GM10847 (cell line): ENCODE data around the gene GALNT18.

Experiments
- POLR2A ChIP-seq: IDR thresholded peaks from 2 replicates; pipeline ENCODE4 v1.6.1; 2011; ENCODE audit not compliant: insufficient read length; ENCODE audit errors: extremely low read depth

The GALNT18 gene

GRCh38 chr11:11441091-11441490, 180.7 kb downstream of the GALNT18 start:
- TF ChIP-seq POLR2A = no peak

- no peak for TF ChIP-seq POLR2A
Measured at GRCh38 chr11:11440144-11440543, 181.7 kb downstream of the GALNT18 start.

DNA sequence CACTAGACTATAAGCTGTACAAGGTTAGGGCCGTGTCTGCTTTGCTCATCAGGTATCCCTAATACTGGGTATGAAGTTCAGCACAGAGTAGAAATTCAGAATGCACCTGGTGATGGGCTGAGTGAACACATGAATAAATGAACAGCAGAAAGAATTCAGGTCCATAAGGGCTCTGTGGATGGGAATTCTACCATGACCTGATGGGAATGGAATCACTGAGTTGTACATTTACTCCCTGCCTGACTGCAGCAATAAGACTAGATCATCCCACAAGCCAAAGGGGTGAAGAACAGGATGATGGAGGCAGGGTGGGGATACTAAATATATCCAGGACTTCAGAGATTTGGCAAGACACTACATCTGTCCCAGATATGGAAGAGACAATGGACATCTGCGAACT, 182.2 kb downstream of the GALNT18 start:
- no peak for TF ChIP-seq POLR2A

DNA sequence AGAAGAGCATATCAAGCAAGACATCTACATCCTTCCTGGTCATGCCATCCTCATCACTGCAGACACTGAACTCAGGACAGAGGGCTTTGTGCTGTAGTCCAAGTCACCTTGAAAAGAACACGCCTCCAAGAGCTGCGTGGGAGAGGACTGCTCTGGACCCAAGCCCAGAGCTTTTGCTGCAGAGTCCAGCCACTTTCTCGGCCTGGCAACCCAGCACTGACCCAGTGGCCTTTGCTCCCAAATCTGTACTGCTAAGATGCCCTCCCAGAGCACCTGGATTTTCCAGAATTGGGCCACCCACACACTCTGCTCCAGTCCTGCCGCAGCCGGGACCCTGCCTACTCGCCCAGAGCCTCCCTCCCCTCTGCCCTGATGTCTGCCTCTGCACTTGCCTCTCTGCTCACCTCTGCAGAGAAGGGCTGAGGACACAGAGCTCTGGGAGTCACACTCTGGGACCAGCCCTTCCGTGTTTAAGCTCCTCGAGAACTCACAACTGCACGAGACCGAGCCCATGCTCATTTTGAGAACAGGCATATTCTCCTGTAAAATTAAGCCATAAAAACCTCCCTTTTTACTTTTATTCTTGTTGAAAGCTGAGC, 185.0 kb downstream of the GALNT18 start:
- TF ChIP-seq POLR2A = no peak

GRCh38 chr11:11435635-11436034, 186.2 kb downstream of the GALNT18 start:
- TF ChIP-seq POLR2A = no peak

DNA sequence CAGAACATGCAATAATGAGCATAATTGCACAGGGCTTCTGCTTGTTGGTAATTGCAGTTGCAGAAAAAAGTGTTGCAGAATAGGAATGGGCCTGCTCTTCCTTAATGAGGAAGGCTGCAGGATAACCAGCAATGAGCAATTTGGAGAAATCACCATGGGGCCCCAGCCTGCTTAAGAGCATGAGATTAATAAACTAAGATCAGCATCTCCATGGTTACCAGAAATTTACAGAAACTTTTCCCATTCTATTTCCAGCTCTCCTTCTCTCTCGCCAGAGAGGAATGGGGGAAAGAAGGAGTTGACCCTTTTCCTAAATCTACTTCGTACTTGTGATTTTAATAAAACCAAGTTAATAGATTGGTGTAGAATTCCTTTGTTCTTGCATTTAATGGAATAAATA, 187.8 kb downstream of the GALNT18 start:
- TF ChIP-seq POLR2A = no peak

DNA sequence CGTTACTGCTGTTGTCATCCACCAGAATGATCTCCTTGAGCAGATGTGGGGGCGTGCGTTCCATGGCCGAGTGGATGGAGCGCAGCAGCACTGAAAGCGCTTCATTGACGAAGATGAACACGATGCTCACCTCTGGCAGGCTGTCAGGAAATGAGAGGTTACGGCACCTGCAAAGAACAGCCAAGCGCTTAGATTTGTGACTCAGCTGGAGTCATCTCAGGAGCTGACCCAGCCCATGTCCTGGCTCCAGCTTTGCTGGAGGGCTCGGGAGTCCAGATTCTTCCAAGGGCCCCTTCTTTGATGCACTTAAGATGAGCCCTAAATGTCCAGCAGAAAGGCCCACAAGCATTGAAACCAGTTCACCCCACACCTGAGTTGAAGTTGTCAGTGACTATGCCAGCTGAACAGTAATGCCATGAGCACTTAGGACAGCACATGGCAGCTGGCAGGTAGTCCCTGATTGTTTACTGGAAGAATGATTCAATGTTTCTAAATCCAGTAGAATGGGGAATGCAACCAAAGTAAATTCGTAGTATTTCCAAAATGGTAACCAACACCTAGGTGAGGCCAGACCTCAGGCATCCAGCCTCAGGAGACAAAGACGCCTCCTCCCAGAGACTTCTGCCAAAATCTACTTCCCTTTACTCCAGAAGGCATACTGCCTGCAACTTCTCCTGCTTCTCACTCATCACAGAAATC, 189.0 kb downstream of the GALNT18 start:
- TF ChIP-seq POLR2A = no peak

- TF ChIP-seq POLR2A = no peak
Measured at GRCh38 chr11:11430431-11430830, 191.4 kb downstream of the GALNT18 start.

DNA sequence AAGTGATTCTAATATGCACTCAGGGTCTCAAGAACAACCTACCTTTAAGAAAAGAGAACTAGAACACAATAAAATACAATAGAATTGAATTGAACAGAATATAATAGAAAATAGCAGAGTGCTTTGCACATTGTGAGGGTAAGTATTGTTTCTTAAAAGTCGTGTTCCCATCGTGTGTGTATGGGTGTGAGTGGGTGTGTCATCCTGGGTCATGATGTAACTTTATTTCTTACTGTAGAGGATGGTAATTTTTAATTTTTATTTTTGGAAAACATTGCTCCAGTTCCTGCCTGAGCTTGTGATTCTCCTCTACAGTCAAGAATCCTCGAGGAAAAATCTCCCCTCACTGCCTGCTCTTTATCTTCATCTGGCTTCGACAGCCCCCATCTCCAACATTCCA, 193.1 kb downstream of the GALNT18 start:
- TF ChIP-seq POLR2A = no peak

DNA sequence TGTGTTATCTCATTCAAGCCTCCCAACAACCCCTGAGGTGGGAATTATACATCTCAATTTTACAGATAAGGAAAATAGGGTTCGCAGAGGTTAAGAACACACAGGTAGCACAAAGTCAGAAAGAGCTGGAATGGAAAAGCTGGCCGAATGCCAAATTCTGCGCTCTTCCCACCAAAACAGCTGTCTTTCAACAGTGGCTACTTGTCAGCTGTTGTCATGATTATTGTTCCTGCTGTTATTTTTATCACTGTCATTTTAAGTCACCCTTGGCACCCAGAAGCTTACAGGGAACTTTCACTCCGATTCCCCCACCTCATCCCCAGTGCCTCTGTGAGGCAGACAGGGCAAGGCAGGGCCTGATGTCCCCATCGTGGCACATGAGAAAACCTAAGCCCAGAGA, 194.3 kb downstream of the GALNT18 start:
- no peak for TF ChIP-seq POLR2A

- no peak for TF ChIP-seq POLR2A
Measured at GRCh38 chr11:11427140-11427539, 194.7 kb downstream of the GALNT18 start.

DNA sequence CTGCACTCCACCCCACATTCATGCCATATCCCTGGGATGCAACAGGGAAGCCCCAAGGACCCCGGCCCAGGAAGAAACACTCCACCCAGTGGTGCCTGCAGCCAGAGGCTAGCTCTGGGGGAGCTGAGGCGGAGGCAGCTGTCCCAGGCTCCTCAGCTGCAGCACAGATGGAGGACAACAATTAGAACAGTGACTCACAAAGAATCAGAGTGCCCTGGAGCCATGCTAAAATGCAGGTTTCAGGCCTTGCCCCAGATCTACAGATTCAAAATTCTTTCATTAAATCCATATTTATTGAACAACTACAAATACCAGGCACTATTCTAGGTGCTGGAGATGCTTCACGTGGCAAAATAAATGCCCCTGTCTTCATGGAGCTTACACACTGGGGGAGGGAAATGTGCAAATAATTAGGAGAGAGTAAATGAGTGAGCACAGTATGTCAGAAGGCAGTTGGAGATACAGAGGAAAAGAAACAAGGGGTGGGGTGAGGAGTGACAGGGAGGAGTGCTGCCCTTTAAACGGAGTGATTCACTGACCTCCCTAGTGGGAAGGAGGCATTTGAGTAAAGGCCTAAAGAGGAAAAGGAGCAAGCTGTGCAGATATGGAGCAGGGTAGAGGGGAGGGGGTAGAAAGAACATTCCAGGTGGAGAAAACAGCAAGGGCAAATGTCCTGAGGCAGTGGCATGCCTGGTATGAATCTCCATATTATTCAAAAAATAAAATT, 195.4 kb downstream of the GALNT18 start:
- no peak for TF ChIP-seq POLR2A

DNA sequence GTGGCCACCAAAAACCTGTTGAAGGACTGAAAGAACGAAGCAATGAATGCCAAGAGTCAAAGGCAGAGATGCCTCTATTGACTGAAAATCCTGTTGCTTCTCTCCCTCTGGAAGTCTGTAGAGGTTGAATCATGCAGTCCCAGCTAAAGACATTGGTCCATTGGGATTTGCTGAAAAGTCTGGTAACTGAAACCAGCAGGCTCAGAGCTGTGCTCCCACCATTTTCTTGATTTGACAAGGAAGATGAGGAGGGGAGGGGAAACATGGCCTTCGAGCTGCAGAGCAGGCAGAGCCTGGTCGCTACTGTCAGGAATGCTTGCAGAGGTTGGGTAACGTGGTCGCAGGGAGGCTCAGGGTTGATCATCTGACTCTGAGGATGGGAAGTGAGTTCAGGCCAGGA, 196.0 kb downstream of the GALNT18 start:
- TF ChIP-seq POLR2A = no peak

DNA sequence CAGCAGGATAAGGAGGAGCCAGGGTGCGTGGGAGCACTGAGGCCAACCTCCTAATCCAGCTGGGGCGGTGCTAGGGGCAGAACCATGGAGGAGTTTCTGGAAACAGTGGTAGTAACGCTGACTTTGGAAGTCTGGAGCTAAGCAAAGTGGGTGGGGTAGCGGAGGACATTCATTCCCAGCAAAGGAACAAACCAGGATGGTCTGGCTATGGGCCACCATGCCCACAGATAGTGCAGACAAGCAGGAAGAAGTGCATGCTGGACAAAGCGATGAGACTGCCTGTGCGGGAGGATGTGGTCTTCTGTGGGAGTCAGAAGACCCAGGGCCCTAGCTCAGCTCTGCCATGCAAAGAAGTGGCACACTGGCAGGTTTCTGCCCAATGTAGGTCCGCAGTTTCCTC, 197.1 kb downstream of the GALNT18 start:
- TF ChIP-seq POLR2A = no peak

- no peak for TF ChIP-seq POLR2A
Measured at GRCh38 chr11:11422411-11423128, 199.2 kb downstream of the GALNT18 start.

DNA sequence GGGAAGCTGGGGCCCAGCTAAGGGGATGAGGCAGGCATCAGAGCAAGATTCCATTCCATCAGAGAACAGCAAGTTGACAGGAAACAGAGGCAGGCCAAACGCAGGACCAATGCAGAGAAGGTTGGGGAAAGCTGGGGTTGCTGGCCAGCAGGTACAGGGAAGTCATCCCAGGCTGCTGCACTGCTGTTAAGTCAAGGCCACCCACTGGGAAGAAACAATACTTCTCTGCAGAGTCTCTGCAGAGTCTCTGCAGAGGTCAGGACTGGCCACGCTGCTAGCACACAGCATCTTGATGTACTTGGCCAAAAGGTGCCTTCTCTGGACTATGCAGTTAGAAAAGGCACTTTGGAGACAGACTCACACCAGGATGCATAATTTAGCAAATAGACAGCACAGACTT, 200.3 kb downstream of the GALNT18 start:
- no peak for TF ChIP-seq POLR2A
